ENCODE results near the gene LPP.

- TF ChIP-seq CTCF (IDR thresholded peaks at IDR 0.05) (no peak), POLR2A (IDR thresholded peaks at IDR 0.05) (no peak)
Measured at GRCh38 chr3:188661806-188662205, 507.8 kb downstream of the LPP start.

All from tibial nerve (tissue), 3 donors.